Stomach smooth muscle (tissue), 2 donors: ENCODE measurements around the gene DET1.

Experiments
- H3K27ac ChIP-seq: one replicate; pipeline ENCODE4 v1.7.0; 2013; ENCODE audit warnings: mild to moderate bottlenecking, low read length, inconsistent platforms
- H3K27me3 ChIP-seq, 2 donors: one replicate each; pipeline ENCODE4 v1.7.0; 2013; ENCODE audit warnings: low read length in 2 of 2; ENCODE audit not compliant: insufficient read depth in 2 of 2, control insufficient read depth in 1 of 2
- H3K36me3 ChIP-seq, 2 donors: one replicate each; pipeline ENCODE4 v1.7.0; 2013; ENCODE audit warnings: low read length in 2 of 2; ENCODE audit not compliant: control insufficient read depth in 2 of 2, insufficient read depth in 2 of 2
- H3K4me1 ChIP-seq: one replicate; pipeline ENCODE4 v1.7.0; 2013; ENCODE audit warnings: low read length; ENCODE audit not compliant: control insufficient read depth, insufficient read depth
- H3K4me3 ChIP-seq, 2 donors: one replicate each; pipeline ENCODE4 v1.7.0; 2013; ENCODE audit warnings: low read length in 2 of 2
- H3K9ac ChIP-seq, 2 donors: one replicate each; pipeline ENCODE4 v1.7.0; 2013; ENCODE audit warnings: low read length in 2 of 2, mild to moderate bottlenecking in 1 of 2
- H3K9me3 ChIP-seq, 2 donors: one replicate each; pipeline ENCODE4 v1.7.0; 2013; ENCODE audit warnings: low read length in 2 of 2; ENCODE audit not compliant: control insufficient read depth in 2 of 2
- donor health status: healthy.
- donor health status: Pancreatic carcinoma.

Gene DET1

DNA sequence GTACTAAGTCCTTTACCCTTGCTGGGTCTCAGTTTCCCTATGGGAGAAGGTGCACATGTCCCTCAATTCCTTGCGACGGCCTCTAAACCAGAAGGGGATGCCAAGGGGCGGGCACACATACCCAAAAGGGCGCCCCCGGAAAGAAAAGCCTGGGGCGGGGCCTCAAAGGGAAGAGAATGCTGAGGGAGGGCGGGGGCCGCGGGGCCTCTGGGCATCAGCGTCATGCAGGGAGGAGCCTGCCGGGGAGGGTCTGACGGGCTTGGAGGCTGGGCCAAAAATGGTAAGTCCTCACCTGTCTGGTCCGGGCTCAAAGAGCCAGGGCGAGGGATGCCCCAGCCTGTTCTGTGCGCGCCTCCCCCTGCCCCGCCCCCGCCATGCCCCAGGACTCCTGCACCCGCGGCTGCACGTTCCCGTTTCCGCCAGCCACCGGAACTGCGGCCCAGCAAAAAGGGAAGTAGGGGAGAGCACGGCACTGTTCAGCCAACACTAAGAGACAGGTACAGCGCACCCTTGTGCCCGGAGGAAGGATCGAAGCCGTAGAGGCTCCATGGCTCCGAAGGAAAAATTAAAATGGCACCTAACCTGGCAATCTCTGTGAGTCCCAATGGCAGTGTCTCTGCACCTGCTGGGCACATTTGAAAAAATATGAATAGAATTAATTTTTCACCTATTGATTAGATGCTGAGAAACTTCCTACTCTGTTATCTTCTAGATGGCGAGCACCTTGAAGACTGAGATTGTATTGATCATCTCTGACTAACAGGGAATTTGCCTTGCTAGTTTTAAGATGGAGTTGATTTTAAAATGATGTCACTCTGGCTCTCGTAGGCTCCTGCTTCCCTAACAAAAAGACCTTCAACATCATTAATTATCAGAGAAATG lies at the start of gene DET1:
Gene DET1, minus strand, starts transcription at position 434 of the 882 bp plus-strand sequence. CDS start 14,976 bp downstream, outside the sequence.
- Histone ChIP-seq H3K9ac (peak within 1 kb of the TSS; percentile 72 to 78), H3K27ac (peak within 1 kb of the TSS; percentile 70), H3K36me3 (no peaks in the 10 kb centered on the region), H3K9me3 (no peaks in the 10 kb centered on the region), H3K4me3 (peak within 1 kb of the TSS; percentile 83 to 88), H3K27me3 (no peaks in the 10 kb centered on the region), H3K4me1 (peaks cover 16% of the 10 kb centered on the region)

DNA sequence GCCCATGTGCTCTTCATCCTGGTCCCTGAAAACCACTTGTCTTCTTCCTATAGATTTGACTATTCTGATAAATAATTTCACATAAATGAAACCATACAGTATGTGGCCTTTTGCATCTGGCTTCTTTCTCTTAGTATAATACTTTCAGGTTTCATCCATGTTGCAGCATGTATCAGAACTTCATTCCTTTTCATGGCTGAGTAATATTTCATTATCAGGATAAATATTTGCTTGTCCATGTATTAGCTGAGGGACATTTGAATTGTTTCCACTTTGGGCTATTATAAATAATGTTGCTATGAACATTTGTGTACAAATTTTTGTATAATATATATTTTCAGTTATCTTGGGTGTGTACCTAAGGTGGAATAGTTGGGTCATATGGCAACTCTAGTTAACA lies 44.9 kb upstream of the DET1 start:
- Histone ChIP-seq H3K4me3 (no peak overlapping the region), H3K9ac (no peak overlapping the region), H3K36me3 (no peaks in the 10 kb centered on the region), H3K9me3 (no peaks in the 10 kb centered on the region), H3K4me1 (no peaks in the 10 kb centered on the region), H3K27ac (no peak overlapping the region), H3K27me3 (no peaks in the 10 kb centered on the region)

DNA sequence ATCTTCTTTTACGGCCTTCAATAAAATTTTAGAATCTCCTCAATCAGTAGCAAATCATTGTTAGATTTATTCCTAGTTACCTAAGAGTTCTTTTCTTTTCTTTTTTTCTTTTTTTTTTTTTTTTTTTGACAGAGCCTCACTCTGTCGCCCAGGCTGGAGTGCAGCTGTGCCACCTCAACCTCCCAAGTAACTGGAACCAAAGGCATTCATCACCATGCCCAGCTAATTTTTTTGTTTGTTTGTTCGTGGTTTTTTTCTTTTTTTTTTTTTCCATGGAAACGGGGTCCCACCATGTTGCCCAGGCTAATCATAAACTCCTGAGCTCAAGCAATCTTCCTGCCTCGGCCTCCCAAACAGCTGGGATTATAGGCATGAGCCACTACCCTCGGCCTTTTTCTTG lies 44.3 kb upstream of the DET1 start:
- Histone ChIP-seq H3K36me3 (no peaks in the 10 kb centered on the region), H3K9ac (no peak overlapping the region), H3K9me3 (no peaks in the 10 kb centered on the region), H3K27ac (no peak overlapping the region), H3K27me3 (no peaks in the 10 kb centered on the region), H3K4me3 (no peak overlapping the region), H3K4me1 (no peaks in the 10 kb centered on the region)

DNA sequence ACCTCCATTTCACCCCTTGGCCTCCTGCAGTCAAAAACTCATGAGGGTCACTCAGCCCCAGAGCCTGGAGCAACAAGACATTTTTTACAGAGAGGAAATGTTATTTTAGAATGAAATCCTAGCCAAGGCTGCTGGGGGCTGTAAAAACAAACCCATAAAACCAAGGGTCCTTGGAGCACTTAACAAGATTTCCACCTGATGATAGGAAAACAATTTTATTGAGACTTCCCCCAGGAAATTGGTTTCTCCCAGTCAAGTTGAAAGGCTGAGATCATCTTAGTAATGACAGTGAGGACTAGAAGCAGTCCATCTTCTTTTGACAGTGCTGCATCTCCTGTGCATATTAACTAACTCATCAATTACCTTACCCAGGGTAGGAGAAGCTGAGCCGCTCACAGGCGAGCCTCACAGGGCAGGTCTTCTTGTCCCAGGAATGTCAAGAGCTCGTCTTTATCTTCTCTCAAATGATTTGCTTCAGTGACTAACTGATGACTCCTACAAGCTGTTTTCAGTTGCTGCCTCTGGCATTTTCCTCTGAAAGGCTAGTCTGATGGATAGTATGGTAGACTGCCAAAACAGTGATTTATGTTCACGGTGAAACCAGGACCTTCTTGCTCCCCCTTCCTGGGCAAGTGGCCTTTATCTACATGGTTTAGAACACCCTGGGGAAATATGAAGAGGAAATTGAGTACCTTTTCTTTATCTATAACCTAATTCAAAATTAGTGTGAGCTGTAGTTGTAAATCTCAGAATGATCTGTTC lies 40.1 kb upstream of the DET1 start:
- no peak overlapping the region for H3K4me3 ChIP-seq
- H3K4me1 ChIP-seq, result no peaks in the 10 kb centered on the region
- H3K9me3 ChIP-seq, result no peaks in the 10 kb centered on the region
- H3K27me3 ChIP-seq, result no peaks in the 10 kb centered on the region
- no peak overlapping the region for H3K9ac ChIP-seq
- H3K36me3 ChIP-seq, result no peaks in the 10 kb centered on the region
- no peak overlapping the region for H3K27ac ChIP-seq

DNA sequence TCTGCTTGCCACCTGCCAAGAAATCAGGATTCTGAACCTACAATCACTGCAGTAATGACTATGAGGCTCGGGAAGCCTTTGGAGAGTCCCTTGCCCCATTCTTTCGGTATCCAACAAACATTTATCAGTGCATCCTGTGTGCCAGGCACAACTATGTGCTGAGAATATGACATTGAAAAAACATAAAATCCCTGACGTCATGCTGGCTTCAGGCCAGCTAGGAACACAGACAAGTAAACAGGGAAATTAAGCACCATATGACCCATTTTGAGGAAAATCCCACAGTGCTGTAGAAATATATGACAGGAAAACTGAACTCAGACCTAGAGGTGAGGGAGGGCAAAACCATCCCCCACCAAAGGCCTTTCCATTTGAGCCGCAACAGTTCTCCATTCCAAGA lies 34.1 kb upstream of the DET1 start:
- Histone ChIP-seq H3K4me1 (no peaks in the 10 kb centered on the region), H3K4me3 (no peak overlapping the region), H3K9me3 (no peaks in the 10 kb centered on the region), H3K27ac (no peak overlapping the region), H3K36me3 (no peaks in the 10 kb centered on the region), H3K27me3 (no peaks in the 10 kb centered on the region), H3K9ac (no peak overlapping the region)

DNA sequence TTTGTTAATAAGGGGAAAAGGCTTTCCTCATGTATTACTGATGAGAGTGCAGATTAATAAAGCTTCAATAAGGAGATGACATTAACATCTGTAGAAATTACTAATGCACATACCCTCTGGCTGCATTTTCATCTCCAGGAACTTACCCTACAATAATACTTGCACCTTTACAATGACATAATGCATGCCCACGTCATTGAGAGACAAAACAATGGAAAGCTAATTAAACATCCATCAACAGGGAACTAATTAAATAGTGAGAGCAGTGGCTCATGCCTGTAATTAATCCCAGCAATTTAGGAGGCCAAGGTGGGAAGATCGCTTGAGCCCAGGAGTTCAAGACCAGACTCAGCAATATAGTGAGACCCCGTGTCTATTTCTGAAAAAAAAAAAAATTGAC lies 32.8 kb upstream of the DET1 start:
- peaks cover 0 to 2% of the 10 kb centered on the region in 2 donors for H3K27me3 ChIP-seq
- H3K36me3 ChIP-seq, result no peaks in the 10 kb centered on the region
- no peak overlapping the region for H3K4me3 ChIP-seq
- no peak overlapping the region for H3K9ac ChIP-seq
- no peaks in the 10 kb centered on the region for H3K4me1 ChIP-seq
- H3K27ac ChIP-seq, result no peak overlapping the region
- H3K9me3 ChIP-seq, result no peaks in the 10 kb centered on the region

DNA sequence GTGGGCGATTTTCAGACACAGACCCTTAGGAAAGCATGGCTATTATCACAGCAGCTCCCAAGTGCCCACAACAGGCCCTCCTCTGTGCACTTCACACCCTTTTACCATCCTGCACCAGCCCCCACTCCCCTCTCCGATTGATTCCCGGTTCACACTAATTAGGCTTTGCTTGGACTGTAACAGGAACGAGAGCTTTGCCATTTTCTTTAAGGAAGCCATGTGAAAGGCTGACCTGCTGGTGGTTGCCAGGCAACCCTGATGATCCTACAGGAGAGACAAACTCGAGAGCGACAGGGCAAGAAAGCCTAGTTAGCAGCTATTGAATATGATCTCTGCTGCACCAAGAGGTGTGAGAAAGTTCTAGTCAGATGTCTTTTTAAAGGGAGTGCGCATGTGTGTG lies 28.2 kb upstream of the DET1 start:
- Histone ChIP-seq H3K27me3 (peaks cover 0 to 2% of the 10 kb centered on the region in 2 donors), H3K9me3 (no peaks in the 10 kb centered on the region), H3K27ac (no peak overlapping the region), H3K36me3 (no peaks in the 10 kb centered on the region), H3K4me3 (no peak overlapping the region), H3K4me1 (no peaks in the 10 kb centered on the region), H3K9ac (no peak overlapping the region)

DNA sequence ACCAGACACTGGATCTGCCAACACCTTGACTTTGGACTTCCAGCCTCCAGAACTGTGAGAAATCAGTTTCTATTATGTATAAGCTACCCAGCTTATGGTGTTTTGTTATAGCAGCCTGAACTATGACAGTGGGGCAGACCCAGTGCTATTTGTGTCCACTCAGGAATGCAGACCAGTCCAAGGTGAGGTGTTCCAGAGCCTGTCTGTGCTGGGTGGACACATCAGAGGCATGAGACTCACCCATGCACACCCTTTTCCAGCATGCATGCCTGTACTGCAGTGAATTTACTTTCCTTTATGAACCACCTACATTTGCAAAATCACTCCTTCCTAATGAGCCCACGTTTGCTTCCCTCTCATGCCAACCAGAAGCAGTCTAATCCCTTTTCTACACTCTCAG lies 27.6 kb upstream of the DET1 start:
- Histone ChIP-seq H3K9ac (no peak overlapping the region), H3K4me1 (no peaks in the 10 kb centered on the region), H3K4me3 (no peak overlapping the region), H3K27ac (no peak overlapping the region), H3K36me3 (no peaks in the 10 kb centered on the region), H3K27me3 (peaks cover 0 to 2% of the 10 kb centered on the region in 2 donors), H3K9me3 (no peaks in the 10 kb centered on the region)

DNA sequence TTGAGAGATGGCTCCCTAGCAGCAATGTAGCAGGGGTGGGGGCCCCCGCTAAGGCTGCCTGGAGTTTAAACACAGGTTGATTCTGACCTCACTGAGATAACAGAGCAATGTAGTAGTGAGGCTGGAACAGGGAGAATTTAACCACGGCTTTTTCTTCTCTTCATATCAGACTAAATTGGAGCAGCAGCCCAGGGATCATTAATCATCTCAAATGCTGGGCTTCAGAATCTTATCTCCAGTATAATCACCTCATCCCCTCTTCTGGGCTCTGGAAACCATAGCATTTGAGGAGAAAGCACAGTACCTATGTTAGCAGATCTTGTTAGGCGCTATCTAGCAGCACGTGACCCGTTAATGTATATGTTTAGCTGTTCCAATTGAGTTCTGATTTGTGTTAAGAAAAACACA lies 25.4 kb upstream of the DET1 start:
- Histone ChIP-seq H3K27ac (no peak overlapping the region), H3K9ac (no peak overlapping the region), H3K36me3 (no peaks in the 10 kb centered on the region), H3K4me3 (no peak overlapping the region), H3K9me3 (no peaks in the 10 kb centered on the region), H3K4me1 (no peaks in the 10 kb centered on the region), H3K27me3 (peaks cover 0 to 2% of the 10 kb centered on the region in 2 donors)

DNA sequence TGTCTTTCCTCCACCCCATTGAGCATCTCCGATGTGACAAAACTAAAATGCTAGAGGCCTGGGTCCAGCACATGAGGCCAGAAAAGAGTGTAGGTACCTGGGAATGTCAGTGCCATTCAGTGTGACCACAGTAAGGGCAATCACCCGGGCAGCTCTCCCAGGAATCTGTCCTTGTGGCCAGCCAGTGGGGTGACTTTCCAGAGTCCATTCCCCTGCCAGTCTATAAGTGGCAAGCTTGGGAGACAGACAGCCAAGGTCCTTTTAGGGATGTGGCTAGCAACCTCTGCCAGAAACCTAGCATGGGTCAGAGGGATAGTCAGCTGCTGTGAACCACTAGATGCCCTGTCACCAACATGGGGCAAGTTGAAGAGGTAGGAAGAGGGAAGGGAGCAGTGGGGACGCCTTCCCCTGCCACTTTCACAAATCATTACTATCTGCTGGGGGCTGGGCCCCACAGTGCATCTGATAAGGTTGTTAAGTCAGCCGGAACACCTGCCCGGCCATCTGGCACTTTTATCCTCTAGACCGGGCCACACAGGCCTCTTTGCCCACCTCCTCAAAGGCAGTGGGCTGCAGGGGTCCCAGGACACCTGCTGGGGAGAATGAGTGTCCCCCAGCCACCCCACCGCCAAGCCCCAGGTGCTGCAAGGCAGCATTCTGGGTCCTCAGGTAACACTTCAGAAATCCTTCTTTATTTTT lies 24.8 kb upstream of the DET1 start:
- Histone ChIP-seq H3K9ac (no peak overlapping the region), H3K4me1 (no peaks in the 10 kb centered on the region), H3K36me3 (no peaks in the 10 kb centered on the region), H3K27ac (no peak overlapping the region), H3K27me3 (peaks cover 0 to 2% of the 10 kb centered on the region in 2 donors), H3K9me3 (no peaks in the 10 kb centered on the region), H3K4me3 (no peak overlapping the region)
